HEK293 (cell line): ENCODE measurements around the gene KRTAP10-7.

Experiments used
- CTCF ChIP-seq: fragments of 450-650 bp; formaldehyde crosslinking; IDR thresholded peaks from 2 replicates; pipeline ENCODE4 v1.5.1; 2016; ENCODE audit warnings: missing biosample characterization, missing genetic modification characterization
- GLIS2 ChIP-seq: fragments of 450-650 bp; formaldehyde crosslinking; IDR thresholded peaks from 2 replicates; pipeline ENCODE4 v1.5.1; 2016; ENCODE audit warnings: missing biosample characterization, missing genetic modification characterization
- KLF10 ChIP-seq: fragments of 450-650 bp; IDR thresholded peaks from 2 replicates; pipeline ENCODE4 v1.5.1; 2018; ENCODE audit warnings: missing biosample characterization, mild to moderate bottlenecking, missing genetic modification characterization
- PRDM1 ChIP-seq: fragments of 450-650 bp; formaldehyde crosslinking; IDR thresholded peaks from 2 replicates; pipeline ENCODE4; 2016; ENCODE audit warnings: missing biosample characterization, missing genetic modification characterization
- WT1 ChIP-seq: fragments of 450-650 bp; formaldehyde crosslinking; IDR thresholded peaks from 2 replicates; pipeline ENCODE4 v1.5.1; 2016; ENCODE audit warnings: missing biosample characterization, missing genetic modification characterization
- ZBTB1 ChIP-seq: fragments of 450-650 bp; formaldehyde crosslinking; IDR thresholded peaks from 2 replicates; pipeline ENCODE4 v1.5.1; 2016; ENCODE audit warnings: missing biosample characterization, missing genetic modification characterization
- ZNF112 ChIP-seq: fragments of 450-650 bp; formaldehyde crosslinking; IDR thresholded peaks from 2 replicates; pipeline ENCODE4 v1.5.0; 2017; ENCODE audit warnings: missing biosample characterization, missing genetic modification characterization
- ZNF133 ChIP-seq: fragments of 450-650 bp; formaldehyde crosslinking; IDR thresholded peaks from 2 replicates; pipeline ENCODE4 v1.5.1; 2016; ENCODE audit warnings: missing biosample characterization, missing genetic modification characterization
- ZNF138 ChIP-seq: fragments of 450-650 bp; formaldehyde crosslinking; IDR thresholded peaks from 2 replicates; pipeline ENCODE4 v1.5.1; 2016; ENCODE audit warnings: missing biosample characterization, missing genetic modification characterization, borderline replicate concordance
- ZNF175 ChIP-seq: fragments of 450-650 bp; formaldehyde crosslinking; IDR thresholded peaks from 2 replicates; pipeline ENCODE4 v1.5.1; 2016; ENCODE audit warnings: missing biosample characterization, missing genetic modification characterization
- ZNF423 ChIP-seq: fragments of 450-650 bp; formaldehyde crosslinking; IDR thresholded peaks from 2 replicates; pipeline ENCODE4 v1.5.1; 2016; ENCODE audit warnings: missing biosample characterization, missing genetic modification characterization

DNA sequence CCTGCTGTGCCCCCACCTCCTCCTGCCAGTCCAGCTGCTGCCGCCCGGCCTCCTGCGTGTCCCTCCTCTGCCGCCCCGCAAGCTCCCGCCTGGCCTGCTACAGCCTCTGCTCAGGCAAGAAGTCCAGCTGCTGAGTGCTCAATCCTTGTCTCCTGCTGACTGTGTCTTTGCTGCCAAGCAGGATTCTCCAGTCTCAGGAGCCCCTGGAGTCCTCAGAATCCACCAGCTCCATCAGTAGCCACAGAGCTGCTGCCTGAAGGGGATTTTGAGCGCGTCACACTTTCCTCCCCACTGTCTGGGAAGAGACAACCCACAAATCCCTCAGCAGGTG lies 46.8 kb downstream of the KRTAP10-7 start:
- TF ChIP-seq WT1 (tag by site-specific recombination) (no peak), CTCF (tag by site-specific recombination) (no peak), ZBTB1 (tag by site-specific recombination) (no peak), PRDM1 (tag by site-specific recombination) (no peak), ZNF138 (tag by site-specific recombination) (no peak), ZNF112 (no peak), GLIS2 (tag by site-specific recombination) (no peak), KLF10 (tag by site-specific recombination) (no peak), ZNF423 (tag by site-specific recombination) (no peak), ZNF133 (no peak), ZNF175 (tag by site-specific recombination) (no peak)
